ENCODE measurements around the gene AEBP1. TPM values are rescaled to one million over a fixed set of nuclear protein-coding genes. Genes with fewer than 3 reads are reported as not detected.

Gene AEBP1
- total and polyA plus RNA-seq, 2 experiments from 2014 or later: 15.1 to 42.0 TPM

GRCh38 chr7:44162179-44162578 is 58.0 kb downstream of the AEBP1 start (continued):
- TF ChIP-seq ZNF462 (CRISPR knock-in tag; IDR thresholded peaks at IDR 0.05) (no peak), CREB1 (CRISPR knock-in tag; IDR thresholded peaks at IDR 0.05; ENCODE audit: low read depth) (no peak), REST (IDR thresholded peaks at IDR 0.05; ENCODE audit: unreplicated experiment) (no peak)

- Histone ChIP-seq H3K79me2 (replicated peaks; ENCODE audit: insufficient read depth) (no peaks in the 10 kb centered on the region), H3K9me2 (ENCODE audit: insufficient read depth) (no peaks in the 10 kb centered on the region), H3K36me3 (ENCODE audit: insufficient read depth) (no peaks in the 10 kb centered on the region), H3K4me1 (ENCODE audit: insufficient read depth) (no peaks in the 10 kb centered on the region), H3K4me2 (no peak overlapping the region), H2AFZ (0 out of 2 replicates have a peak overlapping the region, but pooled peaks have one; percentile 67), H3K4me3 (no peak overlapping the region), H3F3A (replicated peaks; ENCODE audit: low read depth) (no peaks in the 10 kb centered on the region), H4K20me1 (replicated peaks; ENCODE audit: insufficient read depth) (no peaks in the 10 kb centered on the region), H3K27me3 (ENCODE audit: insufficient read depth) (no peaks in the 10 kb centered on the region), H3K27ac (ENCODE audit: low read depth) (no peak overlapping the region)
- ATAC-seq (peak; percentile 28; the same call in 1 of the 3 replicates), DNase-seq (ENCODE audit: low spot score) (no peak)
- H3K4me1 Mint-ChIP-seq: peaks cover 10% of the 10 kb centered on the region
- H3K4me3 Mint-ChIP-seq: no peak overlapping the region
- H3K9me3 Mint-ChIP-seq: peaks cover 6% of the 10 kb centered on the region; the same call in 2 of the 3 replicates
- H3K27ac Mint-ChIP-seq: no peak overlapping the region
- no peaks in the 10 kb centered on the region for H3K36me3 Mint-ChIP-seq (ENCODE audit: low read depth)
- peaks cover 4% of the 10 kb centered on the region for H3K27me3 Mint-ChIP-seq (ENCODE audit: insufficient read depth, low read depth, poor library complexity)
- TF ChIP-seq NANOG (IDR thresholded peaks at IDR 0.05; ENCODE audit: borderline replicate concordance): no peak
- no peak for TF ChIP-seq JUNB (IDR thresholded peaks at IDR 0.05; ENCODE audit: unreplicated experiment)
- no peak for TF ChIP-seq REST (IDR thresholded peaks at IDR 0.05; ENCODE audit: unreplicated experiment)
- no peak for TF ChIP-seq EZH2phosphoT487 (IDR thresholded peaks at IDR 0.05; ENCODE audit: unreplicated experiment)
- no peak for TF ChIP-seq EZH2 (IDR thresholded peaks at IDR 0.05; ENCODE audit: low read depth, unreplicated experiment)
- no peak for TF ChIP-seq ZNF114 (CRISPR knock-in tag; IDR thresholded peaks at IDR 0.05)
Observed at GRCh38 chr7:44162785-44163395, 58.7 kb downstream of the AEBP1 start.
